Prostate gland (tissue), 2 donors: ENCODE results near the gene TAF8.

ENCODE experiments used
- CTCF ChIP-seq, 4 experiments: fragments of 200-600 bp in 2 of 4; fragments of 450-650 bp in 2 of 4; sonication (generic) in 2 of 4; IDR thresholded peaks; 1 replicate in 3 of 4; 2 replicates in 1 of 4; pipeline ENCODE4 v1.5.1; 2016 to 2019; ENCODE audit warnings: antibody characterized with exemption in 4 of 4, mild to moderate bottlenecking in 2 of 4, moderate library complexity in 2 of 4
- POLR2A ChIP-seq: fragments of 450-650 bp; IDR thresholded peaks from one replicate; pipeline ENCODE4 v1.6.1; 2016; ENCODE audit warnings: antibody characterized with exemption, mild to moderate bottlenecking

- TF ChIP-seq CTCF (IDR thresholded peaks at IDR 0.05) (no peak), POLR2A (no peak)
Observed at GRCh38 chr6:42009844-42010184, 40.5 kb upstream of the TAF8 start.
